GM23338 (cell line): Measurements from ENCODE around the gene PITX1. TPM values are rescaled to one million over a fixed set of nuclear protein-coding genes. Genes with fewer than 3 reads are reported as not detected.
A peak's percentile ranks its signal among the peaks of the same experiment; 100 is the strongest.

Experiments used
- ATAC-seq: fragments of 200-7000 bp; cut with Tn5 transposase; 3 replicates; pipeline ENCODE4 v1.9.1; 2020
- DNase-seq: peaks from one replicate; pipeline ENCODE4 v3.0.0-alpha.2; 2015; ENCODE audit warnings: low spot score
- H2AFZ ChIP-seq: fragments of 200-600 bp; sonication (generic); 2 replicates; pipeline ENCODE4 v1.8.0; 2016; ENCODE audit warnings: antibody characterized with exemption, mild to moderate bottlenecking, moderate library complexity
- H3F3A ChIP-seq: fragments of 200-600 bp; sonication (generic); replicated peaks from 2 replicates; pipeline ENCODE4 v1.8.0; 2017; ENCODE audit warnings: antibody characterized with exemption, mixed run types, low read depth
- H3K27ac ChIP-seq: fragments of 200-600 bp; sonication (generic); 2 replicates; pipeline ENCODE4 v1.6.1; 2016; ENCODE audit warnings: low read depth
- H3K27me3 ChIP-seq: fragments of 200-600 bp; sonication (generic); 2 replicates; pipeline ENCODE4 v1.8.0; 2016; ENCODE audit warnings: mild to moderate bottlenecking, mixed run types, moderate library complexity; ENCODE audit not compliant: insufficient read depth
- H3K36me3 ChIP-seq: fragments of 200-600 bp; sonication (generic); 2 replicates; pipeline ENCODE4 v1.8.0; 2016; ENCODE audit warnings: mild to moderate bottlenecking; ENCODE audit not compliant: insufficient read depth
- H3K4me1 ChIP-seq: fragments of 200-600 bp; sonication (generic); 2 replicates; pipeline ENCODE4 v1.8.0; 2016; ENCODE audit warnings: mild to moderate bottlenecking, moderate library complexity; ENCODE audit not compliant: insufficient read depth
- H3K4me2 ChIP-seq: fragments of 200-600 bp; sonication (generic); 2 replicates; pipeline ENCODE4 v1.7.1; 2017; ENCODE audit warnings: mixed run types
- H3K4me3 ChIP-seq: fragments of 200-600 bp; sonication (generic); 2 replicates; pipeline ENCODE4 v1.6.1; 2016; ENCODE audit warnings: mixed run types
- H3K79me2 ChIP-seq: fragments of 200-600 bp; sonication (generic); replicated peaks from 2 replicates; pipeline ENCODE4 v1.8.0; 2017; ENCODE audit warnings: mild to moderate bottlenecking; ENCODE audit not compliant: insufficient read depth
- H3K9me2 ChIP-seq: fragments of 200-600 bp; sonication (generic); 2 replicates; pipeline ENCODE4 v1.8.0; 2017; ENCODE audit not compliant: insufficient read depth
- H4K20me1 ChIP-seq: fragments of 200-600 bp; sonication (generic); replicated peaks from 2 replicates; pipeline ENCODE4 v1.8.0; 2017; ENCODE audit warnings: mild to moderate bottlenecking; ENCODE audit not compliant: insufficient read depth
- H3K27ac Mint-ChIP-seq: 2 replicates; pipeline ENCODE4 v1.8.0; 2020; ENCODE audit warnings: inconsistent platforms, mild to moderate bottlenecking, moderate library complexity, mixed read lengths
- H3K27me3 Mint-ChIP-seq: 3 replicates; pipeline ENCODE4 v1.8.0; 2022; ENCODE audit warnings: low read depth, mild to moderate bottlenecking, moderate library complexity, mixed read lengths, inconsistent platforms; ENCODE audit not compliant: insufficient read depth, poor library complexity
- H3K36me3 Mint-ChIP-seq: 3 replicates; pipeline ENCODE4 v1.8.0; 2021; ENCODE audit warnings: low read depth, mild to moderate bottlenecking, inconsistent platforms, moderate library complexity, mixed read lengths
- H3K4me1 Mint-ChIP-seq: 3 replicates; pipeline ENCODE4 v1.8.0; 2020; ENCODE audit warnings: mild to moderate bottlenecking, inconsistent platforms, mixed read lengths
- H3K4me3 Mint-ChIP-seq: 3 replicates; pipeline ENCODE4 v1.8.0; 2021; ENCODE audit warnings: moderate library complexity, mild to moderate bottlenecking, inconsistent platforms, mixed read lengths
- H3K9me3 Mint-ChIP-seq: 3 replicates; pipeline ENCODE4 v1.8.0; 2020; ENCODE audit warnings: moderate library complexity, mild to moderate bottlenecking, inconsistent platforms, mixed read lengths
- ETS1 ChIP-seq: IDR thresholded peaks from 2 replicates; pipeline ENCODE4 v1.6.1; 2016; ENCODE audit warnings: antibody characterized with exemption
- EZH2 ChIP-seq: fragments of 200-600 bp; sonication (generic); IDR thresholded peaks from one replicate; pipeline ENCODE4 v1.8.0; 2017; ENCODE audit warnings: antibody characterized with exemption, mild to moderate bottlenecking, low read depth; ENCODE audit not compliant: unreplicated experiment
- EZH2phosphoT487 ChIP-seq: fragments of 200-600 bp; sonication (generic); IDR thresholded peaks from one replicate; pipeline ENCODE4 v1.8.1; 2018; ENCODE audit warnings: antibody characterized with exemption; ENCODE audit not compliant: unreplicated experiment
- JUNB ChIP-seq: IDR thresholded peaks from one replicate; pipeline ENCODE4 v1.6.1; 2016; ENCODE audit warnings: antibody characterized with exemption; ENCODE audit not compliant: unreplicated experiment
- NANOG ChIP-seq: IDR thresholded peaks from 2 replicates; pipeline ENCODE4 v1.6.1; 2016; ENCODE audit warnings: antibody characterized with exemption, borderline replicate concordance
- REST ChIP-seq: IDR thresholded peaks from one replicate; pipeline ENCODE4 v1.6.1; 2018; ENCODE audit warnings: antibody characterized with exemption; ENCODE audit not compliant: unreplicated experiment
- STAT1 ChIP-seq: IDR thresholded peaks from one replicate; pipeline ENCODE4 v1.6.1; 2016; ENCODE audit warnings: antibody characterized with exemption; ENCODE audit not compliant: unreplicated experiment
- polyA plus RNA-seq: library from polyadenylated mRNA; unstranded; fragments of >200 nt; fragmentation: Nextera tagmentation; extraction: Ambion mirVana; gene quantifications from 2 replicates; pipeline ENCODE4 v1.2.1, GENCODE V29; 2016
- total RNA-seq: library from RNA; depleted of rRNA; stranded (reverse); fragments of >200 nt; shearing (Covaris generic); gene quantifications from 2 replicates; pipeline ENCODE4 v1.2.3, GENCODE V29; 2014

The PITX1 gene
- total and polyA plus RNA-seq, 2 experiments from 2014 or later, result not detected

GRCh38 chr5:135040333-135041144, 6.5 kb upstream of the PITX1 start:
- Histone ChIP-seq H3K4me3 (peak overlapping the region; percentile 55), H4K20me1 (peaks cover 23% of the 10 kb centered on the region)
- peak; percentile 76 for DNase-seq

More at GRCh38 chr5:135040333-135041144, 6.5 kb upstream of the PITX1 start:
- Histone ChIP-seq H3K27me3 (peaks cover 100% of the 10 kb centered on the region), H2AFZ (peak overlapping the region; percentile 95), H3K4me2 (peak overlapping the region; percentile 83), H3K27ac (no peak overlapping the region), H3K36me3 (no peaks in the 10 kb centered on the region), H3K4me1 (no peaks in the 10 kb centered on the region; the same call in 1 of the 2 replicates), H3K79me2 (no peaks in the 10 kb centered on the region), H3F3A (peaks cover 8% of the 10 kb centered on the region; the same call in 1 of the 2 replicates), H3K9me2 (no peaks in the 10 kb centered on the region)
- Mint-ChIP-seq H3K27ac (no peak overlapping the region), H3K4me3 (peak overlapping the region; percentile 68), H3K27me3 (peaks cover 94% of the 10 kb centered on the region), H3K9me3 (peaks cover 7% of the 10 kb centered on the region; the same call in 2 of the 3 replicates), H3K36me3 (no peaks in the 10 kb centered on the region), H3K4me1 (peaks cover 7% of the 10 kb centered on the region)
- ATAC-seq, result peak; percentile 32
- peak; percentile 96 for TF ChIP-seq EZH2
- TF ChIP-seq ETS1, result no peak
- no peak for TF ChIP-seq STAT1
- no peak for TF ChIP-seq REST
- TF ChIP-seq JUNB, result no peak
- peak; percentile 90 for TF ChIP-seq EZH2phosphoT487
- TF ChIP-seq NANOG, result no peak
